NCI-H510A (cell line): ENCODE measurements around the gene ZCWPW1.
"Not testable (repeated sequence)": the region's sequence is repeated elsewhere in the genome, so short reads cannot be mapped to it uniquely, and the experiment has no call there.

Experiments
- DNase-seq: peaks from one replicate; lab custom pipeline; 2025; lab: John Stamatoyannopoulos, UW

The ZCWPW1 gene

GRCh38 chr7:100456562-100456961 lies 28.1 kb upstream of the ZCWPW1 start:
- no peak for DNase-seq

DNA sequence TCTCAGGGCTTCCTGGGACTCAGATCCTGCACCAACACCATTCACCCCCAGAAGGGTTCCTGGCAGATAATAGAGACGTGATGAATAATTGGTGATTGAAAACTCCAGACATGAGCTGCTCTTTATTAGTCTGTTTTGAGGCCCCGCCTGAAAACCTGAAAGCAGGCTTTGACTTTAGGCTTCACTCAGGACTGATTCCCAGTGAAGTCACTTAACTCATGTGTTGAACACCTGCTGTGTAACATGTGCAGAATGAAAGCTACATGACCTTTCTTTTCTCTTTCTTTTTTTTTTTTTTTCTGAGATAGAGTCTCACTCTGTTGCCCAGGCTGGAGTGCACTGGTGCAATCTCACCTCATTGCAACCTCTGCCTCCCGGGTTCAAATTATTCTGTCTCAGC lies 26.7 kb upstream of the ZCWPW1 start:
- DNase-seq = no peak

GRCh38 chr7:100453854-100454253 lies 25.4 kb upstream of the ZCWPW1 start:
- not testable (repeated sequence) for DNase-seq

- no peak for DNase-seq
Measured at GRCh38 chr7:100452513-100452912, 24.0 kb upstream of the ZCWPW1 start.

DNA sequence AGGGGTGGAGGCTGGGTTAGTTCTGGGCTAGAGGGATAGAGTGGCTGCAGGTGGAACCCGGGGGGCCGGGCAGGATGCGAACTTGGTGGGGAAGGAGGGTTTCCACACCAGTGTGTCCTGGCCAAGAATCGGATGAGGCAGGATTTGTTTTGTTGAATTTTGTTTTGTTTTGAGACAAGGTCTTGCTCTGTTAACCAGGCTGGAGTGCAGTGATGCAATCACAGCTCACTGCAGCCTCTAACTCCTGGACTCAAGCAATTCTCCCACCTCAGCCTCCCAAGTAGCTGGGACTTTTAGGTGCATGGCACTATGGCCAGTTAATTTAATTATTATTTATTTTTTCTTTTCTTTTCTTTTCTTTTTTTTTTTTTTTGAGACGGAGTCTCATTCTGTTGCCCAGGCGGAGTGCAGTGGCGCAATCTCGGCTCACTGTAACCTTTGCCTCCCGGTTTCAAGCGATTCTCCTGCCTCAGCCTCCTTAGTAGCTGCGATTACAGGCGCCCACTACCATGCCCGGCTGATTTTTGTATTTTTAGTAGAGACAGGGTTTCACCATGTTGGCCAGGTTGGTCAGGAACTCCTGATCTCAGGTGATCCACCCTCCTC lies 20.8 kb upstream of the ZCWPW1 start:
- no peak for DNase-seq

- not testable (repeated sequence) for DNase-seq
Measured at GRCh38 chr7:100447363-100447762, 18.9 kb upstream of the ZCWPW1 start.

- no peak for DNase-seq
Measured at GRCh38 chr7:100446040-100446439, 17.5 kb upstream of the ZCWPW1 start.

GRCh38 chr7:100444311-100445278 lies 16.1 kb upstream of the ZCWPW1 start:
- no peak for DNase-seq

GRCh38 chr7:100443096-100443840 lies 14.8 kb upstream of the ZCWPW1 start:
- no peak for DNase-seq

DNA sequence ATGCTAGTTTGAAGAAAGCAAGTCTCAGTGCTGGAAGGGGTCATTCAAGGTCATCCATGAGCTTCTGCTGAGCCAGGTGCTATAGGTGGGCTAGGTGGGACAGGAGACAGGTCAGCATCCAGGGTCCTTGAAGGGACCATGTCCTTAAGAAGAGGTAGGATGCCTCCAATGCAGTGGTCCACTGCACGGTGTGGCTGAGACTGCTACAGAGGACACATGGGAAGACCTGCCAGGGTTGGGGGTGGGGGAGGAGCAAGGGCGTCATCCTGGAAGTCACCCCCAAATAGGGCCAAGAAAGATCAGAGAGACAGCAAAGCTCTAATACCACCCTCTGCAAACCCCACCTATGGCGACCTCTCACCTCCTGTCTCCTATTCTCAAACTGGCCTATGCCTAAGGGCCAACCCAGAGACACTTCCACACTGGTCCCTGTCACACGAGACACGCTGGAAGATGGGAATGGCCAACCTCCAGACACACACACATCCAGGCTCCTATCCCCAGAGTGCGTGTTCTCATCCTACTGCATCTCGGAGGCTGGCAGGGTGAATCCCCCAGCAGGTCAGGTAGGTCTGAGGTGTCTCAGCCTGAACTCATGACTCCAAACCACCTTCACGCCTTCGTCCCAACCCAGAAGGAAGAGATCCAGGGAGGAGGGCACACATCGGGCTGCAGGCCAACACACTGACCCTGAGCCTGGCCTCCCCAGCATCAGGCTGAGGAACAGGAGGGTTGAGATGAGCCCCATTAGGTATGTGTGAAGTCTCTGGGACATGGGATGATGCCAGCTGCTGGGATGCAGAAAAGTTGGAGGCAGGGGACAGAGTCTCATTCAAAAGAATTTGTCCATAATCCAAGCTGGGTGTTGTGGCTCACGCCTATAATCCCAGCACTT lies 13.4 kb upstream of the ZCWPW1 start:
- no peak for DNase-seq

GRCh38 chr7:100439244-100439643 lies 10.7 kb upstream of the ZCWPW1 start:
- DNase-seq = not testable (repeated sequence)

GRCh38 chr7:100438731-100439130 lies 10.2 kb upstream of the ZCWPW1 start:
- not testable (repeated sequence) for DNase-seq

DNA sequence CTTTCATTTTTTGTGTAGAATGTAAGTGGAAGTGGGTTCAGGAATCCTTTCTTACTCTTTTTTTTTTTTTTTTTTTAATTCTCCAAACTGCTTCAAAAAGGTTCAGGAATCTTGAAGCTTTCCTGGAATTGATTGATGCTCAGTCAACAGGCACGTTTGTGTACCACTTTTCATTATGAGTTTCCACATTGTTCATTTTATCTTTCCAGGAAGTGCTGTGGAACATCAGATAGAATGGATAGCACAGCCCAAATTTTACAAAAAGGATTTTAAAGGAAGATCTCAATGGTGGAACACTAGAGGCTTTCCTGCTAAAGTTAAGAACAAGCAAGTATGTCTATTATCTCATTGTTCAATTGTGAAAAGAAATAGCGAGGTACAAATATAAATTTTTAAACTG lies 9.7 kb upstream of the ZCWPW1 start:
- no peak for DNase-seq

DNA sequence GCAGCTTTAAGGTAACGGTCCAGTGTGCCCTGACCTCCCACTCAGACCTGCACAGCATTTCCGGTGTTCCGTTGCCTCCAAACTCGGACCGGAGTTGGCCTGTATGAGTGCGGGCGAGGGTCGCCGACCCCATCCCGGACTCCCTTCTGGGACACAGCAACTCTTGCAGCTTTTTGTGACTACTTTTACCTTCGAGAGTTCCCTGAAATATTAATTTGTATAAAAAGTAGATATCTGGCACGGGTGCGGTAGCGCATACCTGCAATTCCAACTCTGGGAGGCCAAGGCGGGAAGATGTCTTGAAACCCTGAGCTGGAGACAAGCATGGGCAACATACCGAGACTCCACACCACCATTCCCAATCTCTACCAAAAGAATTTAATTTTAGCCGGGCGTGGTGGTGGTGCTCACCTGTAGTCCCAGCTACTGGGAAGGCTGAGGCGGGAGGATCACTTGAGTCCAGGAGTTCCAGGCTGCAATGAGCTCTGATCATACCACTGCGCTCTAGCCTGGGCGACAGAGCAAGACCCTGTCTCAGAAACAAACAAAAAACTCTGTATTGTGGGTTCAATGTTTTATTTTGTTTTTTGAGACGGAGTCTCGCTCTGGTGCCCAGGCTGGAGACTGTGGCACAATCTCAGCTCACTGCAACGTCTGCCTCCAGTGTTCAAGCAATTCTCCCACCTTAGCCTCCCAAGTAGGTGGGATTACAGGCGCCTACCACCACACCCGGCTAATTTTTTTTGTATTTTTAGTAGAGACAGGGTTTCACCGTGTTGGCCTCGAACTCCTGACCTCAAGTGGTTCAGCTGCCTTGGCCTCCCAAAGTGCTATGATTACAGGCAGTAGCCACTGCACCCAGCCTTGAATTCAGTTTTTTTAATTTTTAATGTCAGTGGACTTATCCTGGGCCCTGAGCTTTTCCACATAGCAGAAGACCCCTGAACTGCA lies 8.9 kb upstream of the ZCWPW1 start:
- DNase-seq = no peak

- DNase-seq = no peak
Measured at GRCh38 chr7:100435401-100436304, 7.2 kb upstream of the ZCWPW1 start.

DNA sequence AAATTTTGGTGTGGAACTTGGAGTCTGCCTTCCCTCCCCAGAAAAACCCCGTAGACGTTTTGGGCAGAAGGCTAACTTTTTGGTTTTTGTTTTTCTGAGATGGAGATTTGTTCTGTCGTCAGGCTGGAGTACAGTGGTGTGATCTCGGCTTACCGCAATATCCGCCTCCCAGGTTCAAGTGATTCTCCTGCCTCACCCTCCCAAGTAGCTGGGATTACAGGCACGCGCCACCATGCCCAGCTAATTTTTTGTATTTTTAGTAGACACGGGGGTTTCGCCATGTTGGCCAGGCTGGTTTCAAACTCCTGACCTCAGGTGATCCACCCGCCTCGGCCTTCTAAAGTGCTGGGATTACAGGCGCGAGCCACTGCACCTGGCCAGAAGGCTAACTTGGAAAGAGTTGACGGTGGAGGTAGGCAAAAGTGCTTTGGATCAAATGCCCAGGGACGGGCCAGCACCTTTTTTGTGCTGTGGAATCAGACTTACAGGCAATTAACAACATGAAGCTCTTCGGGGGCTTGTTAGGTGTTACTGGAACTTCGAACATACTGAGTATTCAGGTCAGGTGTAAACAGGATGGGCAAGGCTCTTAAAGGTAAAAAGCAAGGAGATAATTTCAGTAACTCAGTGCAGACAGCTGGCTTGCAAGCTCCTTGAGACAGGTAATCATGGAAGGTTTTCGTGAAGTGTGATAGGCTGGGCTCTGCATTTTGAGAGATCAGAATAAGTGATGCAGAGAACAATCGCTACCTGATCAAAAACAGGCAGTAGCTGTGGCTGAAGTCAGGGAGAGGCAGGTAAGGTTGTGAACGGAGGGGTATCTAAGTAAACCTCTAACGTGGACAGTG lies 6.0 kb upstream of the ZCWPW1 start:
- DNase-seq = no peak

- DNase-seq = no peak
Measured at GRCh38 chr7:100433592-100434296, 5.2 kb upstream of the ZCWPW1 start.

GRCh38 chr7:100433276-100433591 lies 4.7 kb upstream of the ZCWPW1 start:
- DNase-seq = no peak
